ENCODE results near the gene TPPP2. TPM values are rescaled to one million over a fixed set of nuclear protein-coding genes. Genes with fewer than 3 reads are reported as not detected.

Gene TPPP2
- total RNA-seq, 1 donor from 2014 or later, result not detected

- no peak overlapping the region for H3K4me3 ChIP-seq (ENCODE audit: low read depth, low read length)
- FAIRE-seq, result no peak
Observed at GRCh38 chr14:21072031-21072473, 42.0 kb downstream of the TPPP2 start.

DNA sequence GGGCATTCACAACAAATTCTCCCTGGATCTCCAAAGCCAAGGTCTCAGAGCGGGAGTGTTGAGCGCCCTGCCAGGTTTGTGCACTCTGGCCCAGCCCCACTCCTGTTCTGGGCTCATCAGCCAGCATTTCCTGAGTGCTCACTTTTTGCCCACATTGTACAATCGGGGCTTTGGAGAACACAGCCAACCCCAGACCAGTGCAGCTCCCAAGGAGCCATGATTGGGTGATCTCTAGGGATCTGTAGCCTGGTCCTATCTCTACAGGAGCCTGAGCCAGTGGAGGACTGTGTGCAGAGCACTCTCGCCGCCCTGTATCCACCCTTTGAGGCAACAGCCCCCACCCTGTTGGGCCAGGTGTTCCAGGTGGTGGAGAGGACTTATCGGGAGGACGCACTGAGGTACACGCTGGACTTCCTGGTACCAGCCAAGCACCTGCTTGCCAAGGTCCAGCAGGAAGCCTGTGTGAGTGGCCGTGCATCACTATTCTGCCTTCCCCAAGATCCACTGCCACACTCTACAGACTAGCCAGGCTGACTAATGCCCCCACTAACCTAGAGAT lies 42.8 kb downstream of the TPPP2 start:
- Histone ChIP-seq H3K4me3 (ENCODE audit: low read depth, low read length) (no peak overlapping the region), H3K27me3 (ENCODE audit: control insufficient read depth, insufficient read depth, low read length) (peaks cover 5% of the 10 kb centered on the region), H3K36me3 (ENCODE audit: control insufficient read depth, insufficient read depth, low read length) (no peaks in the 10 kb centered on the region)
- TF ChIP-seq, protein P1, sequence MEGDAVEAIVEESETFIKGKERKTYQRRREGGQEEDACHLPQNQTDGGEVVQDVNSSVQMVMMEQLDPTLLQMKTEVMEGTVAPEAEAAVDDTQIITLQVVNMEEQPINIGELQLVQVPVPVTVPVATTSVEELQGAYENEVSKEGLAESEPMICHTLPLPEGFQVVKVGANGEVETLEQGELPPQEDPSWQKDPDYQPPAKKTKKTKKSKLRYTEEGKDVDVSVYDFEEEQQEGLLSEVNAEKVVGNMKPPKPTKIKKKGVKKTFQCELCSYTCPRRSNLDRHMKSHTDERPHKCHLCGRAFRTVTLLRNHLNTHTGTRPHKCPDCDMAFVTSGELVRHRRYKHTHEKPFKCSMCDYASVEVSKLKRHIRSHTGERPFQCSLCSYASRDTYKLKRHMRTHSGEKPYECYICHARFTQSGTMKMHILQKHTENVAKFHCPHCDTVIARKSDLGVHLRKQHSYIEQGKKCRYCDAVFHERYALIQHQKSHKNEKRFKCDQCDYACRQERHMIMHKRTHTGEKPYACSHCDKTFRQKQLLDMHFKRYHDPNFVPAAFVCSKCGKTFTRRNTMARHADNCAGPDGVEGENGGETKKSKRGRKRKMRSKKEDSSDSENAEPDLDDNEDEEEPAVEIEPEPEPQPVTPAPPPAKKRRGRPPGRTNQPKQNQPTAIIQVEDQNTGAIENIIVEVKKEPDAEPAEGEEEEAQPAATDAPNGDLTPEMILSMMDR (IDR thresholded peaks at IDR 0.05; ENCODE audit: insufficient read depth, low read length, severe bottlenecking), result no peak
- FAIRE-seq (no peak), DNase-seq (ENCODE audit: low read depth) (no peak)

More at GRCh38 chr14:21072031-21072473, 42.0 kb downstream of the TPPP2 start:
- TF ChIP-seq, protein P1 (IDR thresholded peaks at IDR 0.05; ENCODE audit: insufficient read depth, low read length, severe bottlenecking), result no peak
- peaks cover 5% of the 10 kb centered on the region for H3K27me3 ChIP-seq (ENCODE audit: control insufficient read depth, insufficient read depth, low read length)
- peak; percentile 53 for DNase-seq (ENCODE audit: low read depth)
- H3K36me3 ChIP-seq (ENCODE audit: control insufficient read depth, insufficient read depth, low read length), result no peaks in the 10 kb centered on the region

- Histone ChIP-seq H3K4me3 (ENCODE audit: low read depth, low read length) (no peak overlapping the region), H3K36me3 (ENCODE audit: control insufficient read depth, insufficient read depth, low read length) (peaks cover 1% of the 10 kb centered on the region), H3K27me3 (ENCODE audit: control insufficient read depth, insufficient read depth, low read length) (peaks cover 2% of the 10 kb centered on the region)
- DNase-seq (ENCODE audit: low read depth) (no peak), FAIRE-seq (no peak)
- TF ChIP-seq, protein P1 (IDR thresholded peaks at IDR 0.05; ENCODE audit: insufficient read depth, low read length, severe bottlenecking), result no peak
Observed at GRCh38 chr14:21073921-21074320, 43.9 kb downstream of the TPPP2 start.

- FAIRE-seq (no peak), DNase-seq (ENCODE audit: low read depth) (no peak)
- TF ChIP-seq, protein P1 (IDR thresholded peaks at IDR 0.05; ENCODE audit: insufficient read depth, low read length, severe bottlenecking), result no peak
- Histone ChIP-seq H3K4me3 (ENCODE audit: low read depth, low read length) (no peak overlapping the region), H3K27me3 (ENCODE audit: control insufficient read depth, insufficient read depth, low read length) (no peaks in the 10 kb centered on the region), H3K36me3 (ENCODE audit: control insufficient read depth, insufficient read depth, low read length) (peaks cover 1% of the 10 kb centered on the region)
Observed at GRCh38 chr14:21074398-21075272, 44.6 kb downstream of the TPPP2 start.

- Histone ChIP-seq H3K27me3 (ENCODE audit: control insufficient read depth, insufficient read depth, low read length) (no peaks in the 10 kb centered on the region), H3K36me3 (ENCODE audit: control insufficient read depth, insufficient read depth, low read length) (peaks cover 1% of the 10 kb centered on the region), H3K4me3 (ENCODE audit: low read depth, low read length) (no peak overlapping the region)
- no peak for DNase-seq (ENCODE audit: low read depth)
- TF ChIP-seq, protein P1 (IDR thresholded peaks at IDR 0.05; ENCODE audit: insufficient read depth, low read length, severe bottlenecking), result no peak
- FAIRE-seq, result no peak
Observed at GRCh38 chr14:21075719-21076437, 45.9 kb downstream of the TPPP2 start.
